ENCODE results near the gene SMIM34.
"Not testable (repeated sequence)": the region's sequence is repeated elsewhere in the genome, so short reads cannot be mapped to it uniquely, and the experiment has no call there.

Gene SMIM34, protein sequence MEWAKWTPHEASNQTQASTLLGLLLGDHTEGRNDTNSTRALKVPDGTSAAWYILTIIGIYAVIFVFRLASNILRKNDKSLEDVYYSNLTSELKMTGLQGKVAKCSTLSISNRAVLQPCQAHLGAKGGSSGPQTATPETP

DNA sequence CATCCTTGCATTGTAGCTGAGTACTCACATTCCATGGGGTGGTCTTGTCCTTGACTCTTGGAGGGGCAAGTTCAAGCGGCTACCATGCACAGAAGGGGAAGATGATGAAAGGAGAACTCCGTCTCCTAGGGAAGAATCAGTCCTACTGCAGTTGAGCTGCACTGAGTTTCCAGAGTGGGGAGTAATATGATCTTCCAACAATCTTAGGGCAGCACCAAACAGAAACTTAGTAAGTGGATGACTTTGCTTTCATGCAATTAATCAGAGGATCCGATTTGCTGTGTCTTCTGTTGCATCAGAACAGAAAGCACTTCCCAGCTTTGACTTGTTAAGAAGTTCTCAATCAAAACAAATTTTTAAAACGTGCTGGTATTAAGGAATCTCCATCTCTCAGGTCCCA, at the start of gene SMIM34:
Gene SMIM34, minus strand, starts transcription at position 147 of the 400 bp plus-strand sequence. Its CDS starts 112 bp downstream, at position 35.
- DNase-seq (ENCODE audit: low spot score): not testable (repeated sequence)

DNA sequence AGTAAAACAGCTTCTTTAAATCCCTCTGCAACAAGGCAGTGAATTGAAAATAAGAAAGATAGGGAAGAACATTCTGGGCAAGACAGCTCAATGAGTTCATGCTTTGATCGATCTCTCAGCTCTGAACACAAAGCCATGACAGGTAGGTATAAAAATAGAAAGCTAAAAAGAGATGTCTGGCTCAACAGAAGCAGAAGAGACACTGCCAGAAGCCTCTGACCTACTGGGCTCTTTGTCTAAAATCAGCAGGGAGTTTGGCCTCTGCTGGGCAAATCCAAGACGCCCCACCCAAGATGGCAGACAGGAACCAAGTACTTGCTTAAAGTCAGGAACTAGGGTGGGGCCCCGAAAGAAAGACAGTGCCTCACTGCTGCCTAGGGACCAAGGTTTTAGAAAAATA, 43.6 kb upstream of the SMIM34 start:
- DNase-seq (ENCODE audit: low spot score): not testable (repeated sequence)

DNA sequence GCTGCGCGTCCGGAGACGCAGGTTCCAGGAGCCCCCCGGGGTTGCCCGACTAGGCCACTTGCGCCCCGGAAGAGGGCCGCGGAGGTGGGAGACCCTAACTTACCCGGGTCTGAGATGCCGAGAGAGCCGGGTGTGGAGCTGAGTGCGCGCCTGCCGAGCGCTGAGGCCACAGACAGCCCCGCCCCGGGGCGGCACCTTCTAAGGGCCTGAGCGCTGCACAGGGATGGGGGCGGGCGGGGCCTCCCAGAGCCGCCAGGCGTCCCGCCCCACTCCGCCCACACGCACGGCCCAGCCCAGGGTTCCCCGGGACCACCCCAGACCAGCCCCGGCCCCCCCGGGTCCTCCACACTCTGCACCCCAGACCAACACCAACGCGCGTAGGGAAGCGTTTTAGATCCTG, 35.7 kb upstream of the SMIM34 start:
- DNase-seq (ENCODE audit: low spot score): not testable (repeated sequence)

DNA sequence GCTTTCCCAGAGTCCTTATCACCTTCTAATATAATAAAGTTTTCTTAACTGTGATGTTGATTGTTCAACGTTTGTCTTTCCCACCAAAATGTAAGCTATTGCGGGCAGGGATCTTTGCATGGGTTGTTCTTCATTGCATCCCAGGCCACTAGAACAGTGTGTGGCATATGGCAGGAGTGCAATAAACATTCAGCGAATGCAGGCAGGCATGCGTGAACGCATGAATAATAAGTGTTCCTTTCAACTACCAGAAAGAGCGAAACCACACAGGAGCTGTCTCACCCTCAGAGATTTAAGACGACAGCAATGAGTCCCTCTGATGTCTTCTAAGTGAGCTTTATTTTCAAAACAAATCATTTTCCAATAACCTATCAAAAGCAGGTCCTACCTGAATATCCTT, 34.5 kb upstream of the SMIM34 start:
- not testable (repeated sequence) for DNase-seq (ENCODE audit: low spot score)

DNA sequence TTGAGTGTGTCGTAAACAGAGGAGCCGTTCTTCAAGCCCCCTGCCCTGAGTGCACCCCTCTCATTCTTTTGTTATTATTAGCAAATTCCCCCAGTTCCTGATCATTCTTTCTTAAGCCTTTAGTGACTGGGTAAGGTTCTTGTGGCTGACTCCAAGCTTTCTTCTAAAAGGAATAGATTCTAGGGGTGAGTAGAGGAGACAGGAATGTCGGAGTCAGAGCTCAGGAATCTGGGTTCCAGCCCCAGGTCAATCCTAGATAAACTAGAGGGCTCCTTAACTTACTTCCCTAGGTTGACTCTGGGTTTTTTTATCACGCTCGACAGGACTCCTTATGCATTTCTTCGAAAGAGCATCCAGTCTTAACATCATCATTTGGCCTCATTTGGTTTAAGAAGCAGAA, 32.4 kb upstream of the SMIM34 start:
- DNase-seq (ENCODE audit: low spot score): not testable (repeated sequence)

DNA sequence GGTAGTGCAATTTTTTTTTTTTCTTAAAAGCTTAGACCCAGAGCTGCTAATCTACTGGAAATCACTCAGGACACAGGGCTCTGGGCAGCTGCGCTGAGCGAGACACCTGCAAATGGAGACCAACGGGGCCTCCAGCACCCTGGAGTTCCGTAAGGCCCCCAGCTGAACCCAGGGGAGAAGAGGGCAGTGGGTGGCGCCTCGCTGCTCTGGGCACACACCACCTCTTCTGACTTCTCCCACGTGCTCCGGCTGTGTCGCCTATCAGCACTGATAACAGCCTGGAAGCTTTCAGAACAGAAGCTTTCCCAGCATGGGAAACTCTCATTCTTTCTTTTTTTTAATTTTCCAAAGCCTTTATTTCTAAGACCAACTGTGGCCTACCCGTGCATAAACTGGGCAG, 31.9 kb upstream of the SMIM34 start:
- not testable (repeated sequence) for DNase-seq (ENCODE audit: low spot score)

DNA sequence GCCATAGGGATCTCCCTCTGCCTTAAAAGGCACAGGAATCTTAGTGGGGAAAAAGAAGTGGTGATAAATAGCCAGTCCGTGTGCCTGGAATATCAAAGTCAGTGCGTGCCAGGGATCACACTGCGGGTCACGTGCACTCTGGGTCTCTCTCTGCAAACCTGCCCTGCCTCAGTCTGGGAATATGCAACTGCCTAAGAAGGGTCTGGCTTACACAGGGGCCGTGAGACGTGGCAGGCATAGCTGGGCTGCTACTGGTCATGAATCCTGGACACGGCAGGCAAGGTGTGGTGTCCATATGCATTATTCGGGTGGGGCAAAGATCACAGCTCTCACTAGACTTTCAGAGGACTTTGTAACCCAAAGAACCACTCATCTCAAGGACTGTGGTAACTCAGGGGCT, 23.3 kb upstream of the SMIM34 start:
- DNase-seq (ENCODE audit: low spot score): not testable (repeated sequence)

DNA sequence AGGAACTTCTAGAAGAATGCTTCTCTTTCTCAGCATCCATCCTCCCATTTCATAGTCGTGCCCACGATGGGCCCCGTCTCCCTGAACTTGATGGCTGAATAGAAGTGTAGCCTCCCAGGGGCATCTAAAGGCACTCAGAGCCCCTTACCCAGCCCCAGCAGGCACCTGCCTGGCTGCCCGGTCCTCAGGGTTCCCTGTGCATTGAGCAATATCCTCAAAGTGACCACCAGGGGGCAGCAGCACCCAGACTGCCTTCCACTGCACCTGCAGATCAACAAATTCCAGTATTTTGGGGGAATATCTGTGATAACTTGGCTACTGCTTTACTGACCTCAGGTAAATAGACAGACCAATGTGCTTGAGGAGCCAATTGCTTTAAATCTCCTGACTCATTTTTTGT, 19.7 kb upstream of the SMIM34 start:
- not testable (repeated sequence) for DNase-seq (ENCODE audit: low spot score)

DNA sequence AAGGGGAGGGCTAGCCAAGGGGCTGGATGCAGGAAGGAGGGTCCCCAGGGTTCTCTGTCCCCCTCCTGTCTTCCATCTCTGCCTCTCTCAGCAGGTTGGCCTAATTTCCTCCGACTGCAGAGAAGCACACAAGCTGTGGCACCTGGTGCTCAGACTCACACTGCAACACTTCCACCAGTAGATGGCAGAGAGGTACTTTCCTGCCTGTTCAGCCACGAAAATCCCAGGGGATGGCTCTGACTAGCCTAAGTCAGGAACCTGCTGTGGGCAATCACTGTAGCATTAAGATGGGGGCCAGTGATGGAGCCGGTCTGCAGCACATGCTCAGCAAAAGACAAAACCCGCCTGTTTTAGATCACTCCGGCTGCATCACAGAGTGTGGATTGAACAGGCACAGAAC, 6.0 kb upstream of the SMIM34 start:
- DNase-seq (ENCODE audit: low spot score): not testable (repeated sequence)

DNA sequence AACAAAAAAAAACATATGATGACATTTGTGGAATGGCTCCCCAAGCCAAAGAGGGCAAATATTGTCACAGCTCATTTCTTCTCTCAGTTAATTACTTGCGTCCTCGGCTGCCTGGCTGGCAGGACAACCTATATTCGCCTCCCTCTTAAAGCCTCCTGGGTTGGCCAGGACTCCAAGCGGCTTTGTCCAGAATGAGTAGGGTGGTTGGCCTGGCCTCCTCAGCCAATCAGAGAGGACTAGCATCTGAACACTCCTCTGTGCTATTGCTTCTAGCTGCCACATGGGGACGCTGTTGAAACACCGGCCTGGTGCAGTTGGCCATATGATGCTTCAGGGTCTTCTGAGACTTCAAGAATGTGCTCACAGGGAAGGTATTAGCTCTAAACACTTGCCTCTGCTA, 4.7 kb upstream of the SMIM34 start:
- DNase-seq (ENCODE audit: low spot score): not testable (repeated sequence)

DNA sequence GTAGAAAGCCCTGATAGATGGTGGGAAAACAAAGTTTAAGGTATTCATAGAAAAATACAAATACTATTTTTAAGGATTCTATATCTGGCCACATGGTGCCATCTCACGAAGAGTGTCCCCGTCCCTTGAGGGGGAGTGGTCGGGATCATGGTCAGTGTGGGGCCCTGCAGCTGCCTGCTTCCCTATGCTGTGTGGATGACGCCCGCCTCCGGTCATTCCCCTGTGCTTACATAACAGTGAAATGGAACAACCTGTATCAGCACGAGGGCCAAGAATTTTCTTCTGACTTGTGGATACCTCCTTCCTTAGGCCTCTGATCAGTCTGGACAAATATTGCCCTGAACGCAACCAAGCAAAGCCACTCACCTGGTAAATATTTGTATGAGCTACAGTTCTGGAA, 3.6 kb upstream of the SMIM34 start:
- DNase-seq (ENCODE audit: low spot score): not testable (repeated sequence)

DNA sequence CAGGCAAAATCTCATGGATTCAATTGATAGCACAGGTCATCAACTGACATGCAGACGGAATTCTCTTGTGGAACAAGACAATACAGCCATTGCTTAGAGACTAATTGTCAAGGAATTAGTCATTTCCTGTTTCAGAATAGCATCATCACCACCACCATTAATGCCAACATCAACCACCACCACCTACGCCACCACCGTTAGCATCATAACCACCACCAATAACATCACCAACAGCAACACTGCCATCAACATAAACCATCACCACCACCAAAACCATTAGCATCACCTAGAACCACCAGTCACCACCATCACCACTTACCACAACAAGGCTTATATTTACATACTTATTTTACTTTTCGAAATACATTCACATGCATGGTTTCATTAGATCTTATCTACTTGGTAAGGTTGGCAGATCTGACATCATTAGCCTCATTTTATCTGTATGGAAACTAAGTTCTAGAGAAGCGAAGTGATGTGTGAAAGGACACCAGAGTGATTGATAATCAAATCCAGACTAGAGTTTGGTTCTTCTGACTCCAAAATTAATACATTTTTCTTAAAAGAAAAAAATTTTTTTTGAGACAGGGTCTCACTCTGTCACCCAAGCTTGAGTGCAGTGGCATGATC, 6.2 kb downstream of the SMIM34 start:
- not testable (repeated sequence) for DNase-seq (ENCODE audit: low spot score)

DNA sequence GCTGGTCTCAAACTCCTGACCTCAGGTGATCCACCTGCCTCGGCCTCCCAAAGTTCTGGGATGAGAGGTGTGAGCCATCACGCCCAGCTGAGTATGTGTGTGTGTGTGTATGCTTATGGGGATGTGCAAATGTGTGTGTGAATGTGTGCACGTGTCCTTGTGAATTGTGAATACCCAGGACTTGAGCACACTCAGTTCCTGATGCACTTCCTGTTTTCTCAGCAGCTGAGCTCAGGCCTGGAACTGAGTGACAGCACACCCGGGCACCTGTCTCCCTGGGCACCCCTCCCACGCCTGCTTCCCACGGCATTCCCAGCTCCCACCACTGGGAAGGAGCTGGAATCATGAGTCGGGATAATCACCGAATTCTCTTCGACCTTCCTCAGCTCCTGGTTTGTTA, 16.5 kb downstream of the SMIM34 start:
- DNase-seq (ENCODE audit: low spot score): not testable (repeated sequence)

DNA sequence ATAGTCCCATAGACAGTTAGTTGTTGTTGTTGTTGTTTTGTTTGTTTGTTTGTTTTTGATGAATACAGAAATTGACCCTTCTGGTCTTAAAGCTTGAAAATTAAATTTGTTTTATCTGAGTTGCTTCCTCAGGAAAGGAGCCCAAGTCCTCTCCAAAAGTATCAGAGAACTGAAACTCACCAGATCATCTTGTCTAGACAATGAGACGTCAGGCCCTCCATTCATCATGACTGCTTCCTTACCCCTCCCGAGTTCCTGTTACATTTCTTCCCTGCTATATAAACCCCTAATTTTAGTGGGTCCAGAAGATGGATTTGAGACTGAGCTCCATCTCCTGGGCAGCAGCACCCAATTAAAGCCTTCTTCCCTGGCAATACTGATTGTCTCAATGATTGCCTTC, 17.1 kb downstream of the SMIM34 start:
- not testable (repeated sequence) for DNase-seq (ENCODE audit: low spot score)

DNA sequence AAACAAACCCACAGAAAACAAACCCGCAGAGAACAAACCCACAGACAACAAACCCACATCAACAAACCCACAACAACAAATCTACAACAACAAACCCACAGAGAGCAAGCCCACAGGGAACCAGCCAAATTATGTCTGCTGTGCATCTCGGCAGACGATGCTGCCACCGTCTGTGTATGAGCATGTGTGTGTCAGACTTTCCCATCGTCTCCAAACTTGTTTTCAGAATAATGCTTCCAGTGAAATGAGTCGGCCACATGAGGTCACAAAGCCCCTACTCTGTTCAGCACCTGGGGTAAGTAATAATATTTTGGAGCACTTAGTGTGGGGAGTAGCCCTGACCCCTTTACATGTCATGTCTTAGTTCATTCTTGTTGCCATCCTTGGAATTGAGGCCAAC, 17.6 kb downstream of the SMIM34 start:
- not testable (repeated sequence) for DNase-seq (ENCODE audit: low spot score)

DNA sequence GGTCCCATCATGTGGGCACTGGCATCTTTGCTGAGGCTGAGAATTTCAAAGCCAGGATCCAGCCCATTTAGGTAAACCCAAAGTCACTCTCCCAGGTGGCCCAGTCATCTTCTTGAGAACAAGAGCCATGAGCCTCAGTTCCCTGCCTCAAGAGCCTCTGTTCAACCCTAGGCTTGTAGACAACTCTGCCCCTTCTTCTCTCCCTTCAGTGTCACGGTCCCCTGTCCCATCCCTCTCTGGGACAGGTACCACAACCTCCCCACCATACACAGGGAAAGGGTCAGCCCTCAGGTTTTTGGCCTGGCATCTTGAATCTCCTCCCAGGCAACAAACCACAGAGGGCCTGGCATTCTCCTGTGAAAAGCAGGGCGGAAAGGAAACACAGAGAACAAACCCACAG, 18.1 kb downstream of the SMIM34 start:
- not testable (repeated sequence) for DNase-seq (ENCODE audit: low spot score)

DNA sequence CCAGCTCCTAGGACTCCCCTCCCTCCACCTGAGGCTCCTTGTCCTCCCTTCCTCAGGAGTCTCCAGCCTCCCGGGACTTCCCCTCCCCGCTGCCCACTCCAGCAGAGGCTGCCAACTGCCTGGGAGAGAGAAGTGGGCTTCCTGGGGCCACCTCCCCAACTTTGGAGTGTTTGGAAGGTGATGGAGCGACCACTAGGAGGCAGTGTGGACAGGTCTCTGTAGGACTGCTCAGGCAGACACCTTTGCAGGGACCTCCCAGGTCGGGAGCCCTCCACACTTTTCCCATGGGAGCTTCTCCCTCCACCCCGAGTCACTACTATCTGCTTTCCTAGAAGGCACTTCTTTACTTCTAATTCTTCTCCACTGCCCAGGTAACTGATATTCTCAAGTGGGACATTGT, 19.0 kb downstream of the SMIM34 start:
- DNase-seq (ENCODE audit: low spot score): not testable (repeated sequence)

DNA sequence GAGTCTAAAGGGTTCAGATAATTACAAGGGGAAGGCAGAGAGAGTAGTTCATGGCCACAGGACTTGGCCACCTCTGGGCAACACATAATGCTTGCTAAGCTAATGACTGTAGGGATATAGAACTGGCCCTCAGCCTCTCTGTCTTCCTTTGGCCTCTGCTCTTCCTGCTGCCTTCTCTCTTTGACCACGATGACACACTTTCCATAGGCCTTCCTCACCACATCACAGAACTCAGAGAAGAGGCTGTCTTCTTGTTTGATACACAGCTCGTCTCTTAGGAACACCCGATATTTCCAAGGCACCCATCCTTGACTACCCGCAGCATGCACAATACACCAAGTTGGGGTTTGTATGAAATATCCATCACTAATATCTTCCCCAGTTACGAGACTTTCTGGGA, 23.2 kb downstream of the SMIM34 start:
- not testable (repeated sequence) for DNase-seq (ENCODE audit: low spot score)

DNA sequence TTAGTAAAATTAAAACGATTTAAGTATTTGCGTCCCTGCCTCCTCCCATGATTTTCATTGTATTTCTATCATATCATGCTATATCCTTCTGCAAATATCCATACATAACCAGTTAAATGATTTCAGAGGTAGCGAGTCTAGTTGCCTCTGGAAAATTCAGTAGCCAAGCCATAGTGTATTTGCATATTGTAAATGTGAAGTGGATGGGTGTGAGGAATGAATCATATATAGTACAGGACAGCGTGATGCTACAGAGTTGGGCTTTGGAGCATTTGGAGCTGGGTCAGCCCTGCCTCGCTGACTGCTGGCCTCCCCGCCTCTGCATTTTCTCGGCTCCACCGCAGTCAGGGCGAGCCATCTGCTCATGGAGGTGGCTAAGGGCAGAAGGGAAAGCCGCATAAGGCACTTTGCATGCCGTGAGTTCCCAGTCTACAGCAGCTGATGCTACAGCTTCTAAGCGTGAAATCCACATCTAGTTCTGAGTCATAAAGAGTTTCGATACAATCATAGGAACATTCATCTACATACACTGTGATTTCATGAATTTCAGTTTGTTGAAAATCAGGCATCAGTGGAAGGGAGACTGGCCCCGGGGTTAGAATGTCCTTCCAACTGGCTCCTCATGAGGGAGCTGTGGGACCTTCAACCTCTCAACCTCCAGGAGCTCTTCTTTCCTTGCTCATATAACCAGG, 39.9 kb downstream of the SMIM34 start:
- DNase-seq (ENCODE audit: low spot score): not testable (repeated sequence)

DNA sequence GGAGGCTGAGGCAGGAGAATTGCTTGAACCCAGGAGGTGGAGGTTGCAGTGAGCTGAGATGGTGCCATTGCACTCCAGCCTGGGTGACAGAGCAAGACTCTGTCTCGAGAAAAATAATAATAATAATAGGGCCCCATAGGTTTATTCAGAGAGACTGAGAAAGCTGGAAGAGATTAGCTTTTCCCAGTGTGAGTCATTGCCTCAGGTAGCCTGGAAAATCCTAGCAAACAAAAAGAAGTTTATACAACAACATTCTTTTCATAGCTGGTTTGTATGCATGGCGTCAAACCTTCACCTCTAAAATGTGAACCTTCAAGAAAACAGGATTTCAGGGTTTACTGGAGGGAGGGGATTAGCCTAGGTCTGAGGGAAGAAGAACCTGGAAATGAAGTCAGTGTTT, 40.6 kb downstream of the SMIM34 start:
- not testable (repeated sequence) for DNase-seq (ENCODE audit: low spot score)

DNA sequence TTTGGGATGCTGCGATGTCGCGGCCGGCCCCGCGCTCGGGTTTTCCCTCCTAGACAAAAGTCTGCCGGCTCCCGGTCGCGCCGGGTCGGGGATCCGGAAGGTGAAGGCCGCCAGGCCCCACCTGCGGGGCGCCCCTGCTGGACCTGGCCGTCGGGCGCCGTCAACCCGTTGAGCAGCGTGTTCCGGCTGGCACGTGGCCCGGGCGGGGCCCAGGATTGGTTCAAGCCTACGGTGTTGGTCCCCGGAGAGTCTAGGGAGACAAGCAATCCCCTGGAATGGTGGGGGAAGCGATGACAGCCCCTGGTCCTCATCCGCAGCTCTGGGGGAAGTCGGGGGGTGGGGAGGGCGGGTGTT, 48.2 kb downstream of the SMIM34 start:
- not testable (repeated sequence) for DNase-seq (ENCODE audit: low spot score)

DNA sequence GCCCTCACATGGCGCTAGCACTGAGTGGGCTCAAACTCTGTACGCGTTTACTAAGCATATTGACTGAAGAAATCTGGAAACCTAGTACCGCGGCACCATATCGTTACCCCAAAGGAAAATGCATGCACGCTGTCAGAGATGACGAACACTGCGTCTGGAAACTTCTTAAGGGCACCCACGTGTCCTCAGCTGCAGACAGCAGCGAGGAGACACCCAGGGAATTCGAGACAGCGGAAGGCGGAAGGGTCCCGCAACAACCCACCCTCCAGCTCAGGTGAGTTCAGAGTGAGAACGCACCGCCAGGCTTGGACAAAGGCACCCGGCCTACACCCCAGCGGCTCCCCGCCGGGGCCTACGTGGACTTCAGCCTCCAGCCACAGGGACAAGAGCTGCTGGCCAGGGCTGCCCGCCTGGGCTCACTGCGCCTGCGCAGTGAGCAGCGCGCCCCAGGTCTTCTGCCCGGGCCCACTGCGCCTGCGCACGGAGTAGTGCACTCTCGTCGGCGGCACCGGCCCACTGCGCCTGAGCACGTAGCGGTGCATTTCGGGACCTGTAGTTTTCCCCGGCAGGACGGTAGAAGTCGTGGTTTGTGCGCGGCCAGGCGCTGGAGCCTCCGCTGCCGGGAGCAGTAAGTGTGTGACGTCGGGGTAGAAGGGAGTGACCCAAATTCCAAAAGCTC, 48.7 kb downstream of the SMIM34 start, which contains the start of gene SMIM11:
Gene SMIM11, plus strand, starts transcription at position 568 of the 679 bp plus-strand sequence. CDS start 3,998 bp downstream, outside the sequence.
- DNase-seq (ENCODE audit: low spot score): not testable (repeated sequence)

DNA sequence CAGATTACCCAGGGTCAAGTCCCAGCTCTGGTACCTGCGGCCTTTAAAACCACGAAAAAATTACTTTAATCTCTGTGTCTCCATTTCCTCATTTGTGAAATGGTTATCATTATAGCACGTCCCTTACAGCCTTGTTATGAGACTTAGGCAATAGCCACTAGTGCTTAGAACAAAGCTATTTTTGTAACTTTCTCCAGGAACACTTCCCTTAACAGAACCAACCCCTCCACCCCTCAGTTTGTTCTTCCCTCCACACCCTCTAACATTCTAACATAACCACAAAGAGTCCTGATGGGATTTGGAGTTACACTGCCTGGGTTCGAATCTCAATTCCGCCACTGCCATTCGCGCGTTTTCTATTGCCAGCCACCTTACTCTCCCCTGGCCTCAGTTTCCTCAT, 49.3 kb downstream of the SMIM34 start:
- not testable (repeated sequence) for DNase-seq (ENCODE audit: low spot score)
